Measurements from ENCODE around the gene LDLRAD4.

The LDLRAD4 gene

DNA sequence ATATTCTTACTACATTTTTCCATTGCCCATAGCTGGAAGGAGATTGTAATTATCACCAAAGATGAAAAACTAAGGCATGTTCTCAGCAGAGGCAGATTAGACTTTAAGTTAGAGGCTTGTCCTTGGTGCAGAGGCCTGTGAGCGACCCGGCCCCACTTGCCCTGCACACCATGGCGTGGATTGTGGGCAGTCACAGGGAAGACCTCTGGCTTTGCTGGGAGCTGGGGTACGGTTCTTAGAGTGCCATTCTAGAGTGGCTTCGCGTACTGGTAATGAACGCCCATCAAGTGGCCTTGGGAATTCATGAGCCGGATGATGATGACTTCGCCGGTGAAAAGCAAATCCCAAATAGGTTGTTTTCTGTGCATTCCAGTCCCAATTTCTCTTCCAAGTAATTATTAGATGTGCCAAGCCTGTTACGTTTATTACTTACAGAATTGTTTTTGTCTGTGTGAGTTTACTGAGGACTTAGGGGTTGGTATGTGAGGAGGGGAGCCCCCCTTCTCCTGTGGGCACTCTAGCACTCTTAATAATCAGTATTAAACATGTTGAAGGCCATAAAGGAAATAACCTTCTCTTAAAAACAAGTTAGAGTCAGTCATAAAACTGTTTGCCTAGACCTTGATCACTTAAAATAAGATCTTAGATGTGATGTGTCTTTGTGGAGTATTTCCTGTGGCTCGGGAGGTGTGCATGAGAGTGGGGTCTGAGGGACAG is 90.6 kb downstream of the LDLRAD4 start:
- DNase-seq (ENCODE audit: low spot score), result no peak

- DNase-seq (ENCODE audit: low spot score), result peak; percentile 17
Measured at GRCh38 chr18:13309748-13310670, 91.4 kb downstream of the LDLRAD4 start.

GRCh38 chr18:13311193-13311592 is 92.6 kb downstream of the LDLRAD4 start:
- DNase-seq (ENCODE audit: low spot score), result no peak

GRCh38 chr18:13312515-13312914 is 94.0 kb downstream of the LDLRAD4 start:
- no peak for DNase-seq (ENCODE audit: low spot score)

DNA sequence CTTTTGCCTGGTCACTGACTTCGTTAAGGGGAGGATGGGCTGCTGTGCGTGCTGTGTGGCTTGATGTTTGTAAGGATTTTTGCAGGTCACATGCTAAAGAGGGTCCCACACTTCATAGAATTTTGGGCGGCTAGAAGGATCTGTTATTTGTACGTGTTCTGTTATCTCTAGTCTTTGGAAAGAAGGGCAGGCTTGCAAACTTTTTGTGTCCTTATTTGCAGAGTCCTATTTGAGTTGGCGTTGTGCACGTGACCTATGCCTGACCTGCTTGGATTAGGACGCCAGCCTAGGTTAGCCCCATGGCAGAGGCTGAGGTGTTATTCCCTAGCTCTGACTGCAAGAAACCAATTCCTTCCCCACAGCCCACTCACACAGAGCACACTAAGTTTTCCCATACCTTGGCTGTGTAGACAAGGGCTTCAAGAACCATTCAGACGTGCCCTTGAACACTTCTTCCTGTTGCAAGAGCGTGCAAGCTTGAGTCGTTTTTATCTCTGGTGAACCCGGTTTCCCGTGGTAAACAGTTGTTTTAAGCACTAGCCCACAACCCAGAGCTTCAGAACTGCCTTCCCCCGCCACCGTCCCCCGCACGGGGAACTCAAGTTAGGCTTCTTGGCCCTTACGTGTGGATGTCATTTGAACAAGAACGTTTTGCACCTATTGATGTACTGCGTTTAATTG is 94.6 kb downstream of the LDLRAD4 start:
- DNase-seq (ENCODE audit: low spot score), result no peak

DNA sequence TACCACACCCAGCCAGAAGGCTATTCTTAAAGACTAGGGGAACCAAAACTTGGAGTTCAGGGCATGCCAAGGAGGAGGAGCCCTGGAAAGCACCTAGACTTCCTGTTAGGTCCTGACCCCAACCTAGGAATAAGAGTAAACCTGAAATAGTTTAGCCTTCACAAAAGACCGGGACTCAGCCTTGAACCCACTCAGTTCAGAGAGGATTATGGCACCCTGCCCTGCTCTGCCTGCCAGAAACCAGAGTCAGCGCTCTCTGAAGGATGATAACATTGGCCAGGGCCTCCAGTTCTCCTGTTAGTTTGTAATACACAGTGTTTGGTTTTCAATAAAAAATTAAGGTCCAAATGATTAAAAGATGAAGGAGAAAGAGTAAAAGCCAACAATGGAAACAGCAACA is 96.4 kb downstream of the LDLRAD4 start:
- no peak for DNase-seq (ENCODE audit: low spot score)

GRCh38 chr18:13316063-13316462 is 97.5 kb downstream of the LDLRAD4 start:
- no peak for DNase-seq (ENCODE audit: low spot score)

DNA sequence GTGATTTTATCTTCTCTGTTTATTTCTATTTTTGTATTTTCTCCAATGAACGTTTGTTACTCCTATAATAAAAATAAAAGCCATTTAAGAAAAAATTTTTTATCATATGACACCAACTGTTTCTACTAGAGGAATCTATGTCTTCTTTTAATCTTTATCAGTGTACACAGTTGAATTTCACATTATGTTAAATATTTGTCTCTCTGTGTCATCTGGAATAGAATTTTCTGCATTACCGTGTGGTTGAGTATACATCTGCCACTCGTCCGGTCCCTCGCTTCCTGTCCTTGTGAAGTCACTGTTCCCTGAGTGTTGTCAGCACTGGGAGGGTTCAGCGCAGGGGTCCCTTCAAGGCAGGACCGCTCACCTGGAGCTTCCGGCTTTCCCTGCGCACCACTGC is 99.2 kb downstream of the LDLRAD4 start:
- no peak for DNase-seq (ENCODE audit: low spot score)

DNA sequence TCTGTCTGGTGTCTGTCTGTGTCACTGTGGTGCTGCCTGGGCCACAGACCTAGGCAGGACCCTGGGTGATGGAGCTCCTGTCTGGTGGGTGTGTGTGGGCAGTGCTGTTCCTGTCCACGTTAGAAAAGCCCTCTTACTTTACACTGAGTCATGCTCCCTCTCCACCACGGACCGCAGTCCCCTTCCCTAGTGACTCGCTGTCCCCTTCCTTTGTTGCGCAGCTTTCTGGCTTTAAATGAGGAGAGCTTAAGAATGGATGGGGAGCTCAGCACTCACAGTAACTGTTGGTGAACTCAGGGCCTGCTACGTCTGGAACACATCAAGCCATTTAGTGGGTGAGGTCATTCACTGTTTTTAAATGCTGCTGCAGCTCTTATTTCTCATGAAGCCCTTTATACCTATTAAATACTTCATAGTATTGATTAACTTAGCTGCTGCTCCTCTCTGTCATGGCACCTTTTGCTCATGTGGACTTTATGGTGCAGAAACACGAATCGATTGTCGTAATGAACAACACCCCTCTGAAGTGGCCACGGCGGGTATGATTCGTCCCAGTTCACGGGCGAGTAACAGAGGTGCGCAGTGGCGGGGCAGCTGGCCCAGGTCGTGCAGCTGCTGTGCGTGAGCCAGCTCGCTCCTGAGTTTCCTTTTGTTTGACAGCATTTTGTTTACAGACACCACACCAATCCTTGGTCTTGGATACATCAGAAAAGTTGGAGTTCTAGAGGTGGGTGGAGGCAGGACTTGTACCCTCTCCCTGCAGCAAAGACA is 100.4 kb downstream of the LDLRAD4 start:
- no peak for DNase-seq (ENCODE audit: low spot score)

DNA sequence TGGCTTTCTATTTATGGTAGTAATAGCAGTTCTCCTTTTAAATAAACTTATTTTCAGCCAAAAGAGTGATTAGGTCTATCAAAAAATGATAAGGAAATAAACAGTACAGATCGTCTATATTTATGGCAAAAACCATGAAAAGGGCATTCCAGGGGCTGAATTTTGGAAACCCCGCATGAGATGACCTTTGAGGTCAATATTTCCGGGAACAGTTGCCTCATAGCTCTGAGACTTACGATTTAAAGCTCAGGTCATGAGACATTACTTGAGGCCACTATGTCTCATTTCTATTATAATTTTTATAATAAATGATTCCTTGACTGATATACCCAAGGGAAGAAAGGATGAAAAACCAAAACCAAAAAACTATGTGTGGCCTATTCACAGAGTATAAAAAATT is 101.1 kb downstream of the LDLRAD4 start:
- DNase-seq (ENCODE audit: low spot score), result no peak

DNA sequence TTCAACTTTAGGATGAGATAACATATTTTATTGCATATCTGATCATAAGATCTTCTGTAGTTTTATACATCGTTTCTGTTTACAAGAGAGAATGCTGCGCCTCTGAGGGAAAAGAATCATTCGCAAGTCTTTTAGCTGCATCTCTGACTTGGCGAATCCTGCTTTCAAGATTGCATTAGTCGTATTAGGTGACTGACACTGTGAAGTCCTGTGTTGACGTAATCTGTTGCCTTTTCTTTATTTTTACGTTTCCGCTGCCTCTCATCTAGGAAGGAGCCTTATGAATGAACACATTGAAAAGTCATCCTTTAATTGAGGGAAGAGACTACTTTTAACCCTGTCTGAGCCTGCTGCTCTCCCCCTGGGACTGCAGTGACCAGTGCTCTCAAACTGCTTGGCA is 101.5 kb downstream of the LDLRAD4 start:
- DNase-seq (ENCODE audit: low spot score), result no peak

GRCh38 chr18:13320891-13321425 is 102.4 kb downstream of the LDLRAD4 start:
- no peak for DNase-seq (ENCODE audit: low spot score)

DNA sequence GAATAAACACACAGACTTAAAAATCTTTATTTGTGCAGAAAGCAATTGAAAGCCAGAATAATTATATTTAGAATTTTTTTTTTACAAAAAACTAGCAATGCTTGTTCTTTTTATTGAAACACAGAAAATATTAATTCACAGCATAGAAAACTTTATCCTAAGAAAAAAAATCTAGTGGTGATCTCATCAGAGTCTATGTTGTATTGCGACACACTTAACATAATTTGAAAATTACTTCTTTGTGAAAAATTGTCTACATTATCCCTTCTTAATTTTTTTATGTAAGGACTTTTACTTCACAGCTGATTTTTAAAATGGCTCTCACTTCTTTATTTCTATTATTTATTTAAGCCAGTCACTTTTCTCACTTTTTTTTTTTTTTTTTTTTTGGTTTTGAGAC is 103.4 kb downstream of the LDLRAD4 start:
- no peak for DNase-seq (ENCODE audit: low spot score)

GRCh38 chr18:13323186-13323585 is 104.6 kb downstream of the LDLRAD4 start:
- no peak for DNase-seq (ENCODE audit: low spot score)

GRCh38 chr18:13324880-13325279 is 106.3 kb downstream of the LDLRAD4 start:
- no peak for DNase-seq (ENCODE audit: low spot score)

DNA sequence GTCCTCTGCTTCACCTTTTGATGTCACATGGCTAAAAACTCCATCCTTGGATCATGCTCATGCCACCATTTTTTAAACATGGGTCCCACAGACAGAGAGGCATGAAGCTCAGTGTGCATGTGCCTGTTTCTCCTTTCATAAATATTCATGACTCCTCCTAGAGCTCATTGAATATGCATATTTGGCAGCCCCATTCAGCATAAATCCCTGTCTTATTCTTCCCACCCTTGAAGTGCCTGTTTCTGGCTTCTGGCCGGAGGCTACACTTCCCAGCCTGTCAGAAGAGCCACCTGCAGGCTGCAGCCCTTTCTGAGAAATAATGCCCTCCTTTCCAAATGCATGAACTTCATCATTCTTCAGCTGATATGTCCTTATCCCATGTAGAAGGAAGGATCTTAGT is 109.7 kb downstream of the LDLRAD4 start:
- DNase-seq (ENCODE audit: low spot score), result no peak

DNA sequence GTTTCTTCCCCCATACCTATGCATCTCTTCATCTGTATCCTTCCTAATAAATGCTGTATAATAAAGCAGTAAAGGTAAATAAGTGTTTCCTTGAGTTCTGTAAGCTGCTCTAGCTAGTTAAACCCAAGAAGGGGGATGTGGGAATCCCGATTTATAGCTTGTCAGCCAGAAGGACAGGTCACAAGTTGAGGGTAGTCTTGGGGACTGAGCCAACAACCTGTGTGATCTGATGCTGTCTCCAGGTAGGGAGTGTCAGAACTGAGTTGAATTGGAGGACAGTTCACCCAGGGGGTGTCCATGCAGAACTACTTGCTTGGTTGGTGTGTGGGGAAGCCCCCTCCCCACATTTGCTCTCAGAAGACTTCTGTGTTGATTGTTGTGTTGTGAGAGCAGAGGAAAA is 112.4 kb downstream of the LDLRAD4 start:
- no peak for DNase-seq (ENCODE audit: low spot score)

DNA sequence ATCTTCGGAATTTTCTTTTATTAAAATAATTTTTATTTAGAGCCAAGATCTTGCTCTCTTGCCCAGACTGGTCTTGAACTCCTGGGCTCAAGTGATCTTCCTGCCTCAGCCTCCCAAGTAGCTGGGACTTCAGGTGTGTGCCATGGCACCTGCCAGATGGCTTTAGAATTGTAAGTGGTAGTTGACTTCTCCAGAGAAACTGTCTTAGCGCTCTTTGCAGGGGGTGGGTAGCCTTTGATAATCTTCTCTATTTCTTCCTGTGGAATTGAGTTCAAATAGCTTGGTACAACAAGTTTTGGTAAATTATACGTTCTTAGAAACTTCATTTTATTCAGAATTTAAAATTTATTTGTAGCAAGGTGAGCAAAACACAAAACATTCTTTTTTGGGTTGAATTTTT is 113.3 kb downstream of the LDLRAD4 start:
- DNase-seq (ENCODE audit: low spot score), result no peak

DNA sequence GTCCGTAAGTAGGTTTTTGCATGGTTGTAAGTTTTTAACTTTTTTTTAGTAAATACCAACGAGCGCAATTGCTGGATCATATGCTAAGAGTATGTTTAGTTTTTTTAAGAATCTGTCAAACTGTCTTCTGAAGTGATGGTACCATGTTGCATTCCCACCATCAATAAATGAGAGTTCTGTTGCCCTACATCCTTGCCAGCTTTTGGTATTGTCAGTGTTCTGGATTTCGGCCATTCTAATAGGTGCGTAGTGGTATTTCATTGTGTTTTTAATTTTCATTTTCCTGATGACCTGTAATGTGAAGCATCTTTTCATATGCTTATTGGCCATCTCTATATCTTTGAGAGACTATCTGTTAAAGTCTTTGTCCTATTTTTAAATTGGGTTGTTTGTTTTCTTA is 114.3 kb downstream of the LDLRAD4 start:
- no peak for DNase-seq (ENCODE audit: low spot score)

- no peak for DNase-seq (ENCODE audit: low spot score)
Measured at GRCh38 chr18:13335903-13336302, 117.3 kb downstream of the LDLRAD4 start.

DNA sequence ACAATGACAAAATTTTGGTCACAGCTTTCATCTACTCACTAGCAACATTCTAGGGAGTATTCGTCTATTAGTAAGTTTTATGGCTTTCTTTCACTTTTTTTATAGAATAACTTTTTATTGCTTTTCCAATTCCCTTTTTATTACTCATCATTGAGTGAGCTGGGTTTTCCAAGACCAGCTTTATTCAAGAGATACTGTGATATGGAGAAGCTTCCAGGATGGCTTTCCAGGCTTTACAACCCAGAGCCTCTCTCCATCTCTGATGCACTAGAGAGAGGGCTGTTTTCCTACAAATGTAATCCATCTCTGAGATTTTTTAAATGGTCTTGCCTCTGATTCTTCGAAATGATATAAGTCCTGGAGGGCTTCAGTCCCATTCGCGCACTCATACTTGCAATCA is 118.3 kb downstream of the LDLRAD4 start:
- no peak for DNase-seq (ENCODE audit: low spot score)

DNA sequence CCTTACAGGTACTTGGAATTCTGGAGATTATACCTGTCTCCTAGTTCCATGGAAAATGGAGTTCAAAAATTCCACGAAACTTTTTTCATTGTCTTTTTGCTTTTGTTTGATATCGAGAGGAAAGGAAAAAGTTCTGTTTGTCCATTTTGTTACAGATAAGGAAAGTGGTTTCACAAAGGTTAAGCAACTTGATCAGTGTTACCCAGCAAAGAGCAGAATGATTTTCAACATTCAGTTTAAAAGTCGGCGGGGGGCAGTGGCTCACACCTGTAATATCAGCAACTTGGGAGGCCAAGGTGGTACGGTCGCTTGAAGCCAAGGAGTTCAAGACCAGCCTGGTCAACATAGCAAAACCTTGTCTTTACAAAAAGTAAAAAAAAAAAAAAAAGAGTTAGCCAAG is 118.8 kb downstream of the LDLRAD4 start:
- DNase-seq (ENCODE audit: low spot score), result no peak

Data from hematopoietic multipotent progenitor cell treated with erythropoietin and hydrocortisone succinate and interleukin-3 and kit ligand, for 15 days (in vitro differentiated cells).